MCF 10A (cell line): ENCODE results near the gene SUGP2. TPM values are rescaled to one million over a fixed set of nuclear protein-coding genes. Genes with fewer than 3 reads are reported as not detected.

Experiments used
- BruUV-seq: library from RNA; stranded (reverse); fragments of 400-500 nt; replicated peaks from 2 replicates; lab custom pipeline; 2021; lab: Mats Ljungman, UMichigan
- CTCF ChIA-PET: fragments of 300-600 bp; sonication (Branson Sonifier 250); formaldehyde crosslinking; extraction: SDS; loops from one replicate; lab custom pipeline; 2021; ENCODE audit warnings: antibody characterized with exemption, inconsistent platforms; lab: Yijun Ruan, JAX
- POLR2A ChIA-PET: fragments of 300-600, 350-650 bp; sonication (Branson Sonifier 250); formaldehyde crosslinking; extraction: SDS; loops from one replicate; lab custom pipeline; 2020; ENCODE audit warnings: antibody characterized with exemption, inconsistent platforms; lab: Yijun Ruan, JAX
- DNase-seq: peaks from one replicate; pipeline ENCODE4 v3.0.0-alpha.2; 2018; ENCODE audit not compliant: unreplicated experiment
- H3K27ac Mint-ChIP-seq: one replicate; pipeline ENCODE4 v1.8.0; 2022; ENCODE audit warnings: mild to moderate bottlenecking, low read depth, mixed read lengths; ENCODE audit not compliant: unreplicated experiment
- H3K27me3 Mint-ChIP-seq: one replicate; pipeline ENCODE4 v1.8.0; 2022; ENCODE audit warnings: mixed read lengths; ENCODE audit not compliant: insufficient read depth, unreplicated experiment
- H3K36me3 Mint-ChIP-seq: one replicate; pipeline ENCODE4 v1.8.0; 2022; ENCODE audit warnings: mild to moderate bottlenecking, moderate library complexity, mixed read lengths; ENCODE audit not compliant: insufficient read depth, unreplicated experiment
- H3K4me1 Mint-ChIP-seq: one replicate; pipeline ENCODE4 v1.8.0; 2022; ENCODE audit warnings: mixed read lengths; ENCODE audit not compliant: insufficient read depth, unreplicated experiment
- H3K4me3 Mint-ChIP-seq: one replicate; pipeline ENCODE4 v1.8.0; 2022; ENCODE audit warnings: mild to moderate bottlenecking, moderate library complexity, mixed read lengths; ENCODE audit not compliant: unreplicated experiment
- H3K9me3 Mint-ChIP-seq: one replicate; pipeline ENCODE4 v1.8.0; 2022; ENCODE audit warnings: mixed read lengths; ENCODE audit not compliant: unreplicated experiment
- intact Hi-C: fragments of 100-400 bp; cut with micrococcal nuclease; formaldehyde crosslinking; loops from 2 replicates; pipeline ENCODE4 v1.14.1; 2022
- total RNA-seq: library from RNA; stranded (reverse); gene quantifications from 2 replicates; pipeline ENCODE4 v1.2.3, GENCODE V29; 2022
- TF ChIP-seq, protein P1 (sequence below): fragments of 200-600 bp; IDR thresholded peaks from one replicate; pipeline ENCODE4 v1.8.0; 2022; ENCODE audit warnings: antibody characterized with exemption, mild to moderate bottlenecking; ENCODE audit not compliant: unreplicated experiment

SUGP2 gene
- total RNA-seq, 1 experiment from 2014 or later = 69.1 TPM

GRCh38 chr19:19067276-19068072 is 34.2 kb upstream of the SUGP2 start:
- Mint-ChIP-seq H3K27me3 (no peaks in the 10 kb centered on the region), H3K4me3 (no peak overlapping the region), H3K36me3 (peaks cover 7% of the 10 kb centered on the region), H3K27ac (no peak overlapping the region), H3K4me1 (peaks cover 13% of the 10 kb centered on the region), H3K9me3 (no peaks in the 10 kb centered on the region)
- POLR2A ChIA-PET = interaction anchor here (1.1 to 1.6 kb wide), 3 partner anchors 10 to 22 kb away, joined by 3 to 4 read pairs (median 4); no protein-coding TSS in a partner anchor
- CTCF ChIA-PET = interaction anchor here (0.6 to 1.9 kb wide), 3 partner anchors 13 to 30 kb away, joined by 3 to 15 read pairs (median 4); no protein-coding TSS in a partner anchor
- intact Hi-C loops = no loop called here
- DNase-seq = no peak
- BruUV-seq = no TSS peak
- TF ChIP-seq, protein P1, sequence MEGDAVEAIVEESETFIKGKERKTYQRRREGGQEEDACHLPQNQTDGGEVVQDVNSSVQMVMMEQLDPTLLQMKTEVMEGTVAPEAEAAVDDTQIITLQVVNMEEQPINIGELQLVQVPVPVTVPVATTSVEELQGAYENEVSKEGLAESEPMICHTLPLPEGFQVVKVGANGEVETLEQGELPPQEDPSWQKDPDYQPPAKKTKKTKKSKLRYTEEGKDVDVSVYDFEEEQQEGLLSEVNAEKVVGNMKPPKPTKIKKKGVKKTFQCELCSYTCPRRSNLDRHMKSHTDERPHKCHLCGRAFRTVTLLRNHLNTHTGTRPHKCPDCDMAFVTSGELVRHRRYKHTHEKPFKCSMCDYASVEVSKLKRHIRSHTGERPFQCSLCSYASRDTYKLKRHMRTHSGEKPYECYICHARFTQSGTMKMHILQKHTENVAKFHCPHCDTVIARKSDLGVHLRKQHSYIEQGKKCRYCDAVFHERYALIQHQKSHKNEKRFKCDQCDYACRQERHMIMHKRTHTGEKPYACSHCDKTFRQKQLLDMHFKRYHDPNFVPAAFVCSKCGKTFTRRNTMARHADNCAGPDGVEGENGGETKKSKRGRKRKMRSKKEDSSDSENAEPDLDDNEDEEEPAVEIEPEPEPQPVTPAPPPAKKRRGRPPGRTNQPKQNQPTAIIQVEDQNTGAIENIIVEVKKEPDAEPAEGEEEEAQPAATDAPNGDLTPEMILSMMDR = no peak

GRCh38 chr19:19064811-19065745 is 31.8 kb upstream of the SUGP2 start:
- POLR2A ChIA-PET = interaction anchor here (0.5 to 1.0 kb wide), 4 partner anchors 75 to 846 kb away, joined by 3 to 4 read pairs (median 3); no protein-coding TSS in a partner anchor
- no peaks in the 10 kb centered on the region for H3K27me3 Mint-ChIP-seq

DNA sequence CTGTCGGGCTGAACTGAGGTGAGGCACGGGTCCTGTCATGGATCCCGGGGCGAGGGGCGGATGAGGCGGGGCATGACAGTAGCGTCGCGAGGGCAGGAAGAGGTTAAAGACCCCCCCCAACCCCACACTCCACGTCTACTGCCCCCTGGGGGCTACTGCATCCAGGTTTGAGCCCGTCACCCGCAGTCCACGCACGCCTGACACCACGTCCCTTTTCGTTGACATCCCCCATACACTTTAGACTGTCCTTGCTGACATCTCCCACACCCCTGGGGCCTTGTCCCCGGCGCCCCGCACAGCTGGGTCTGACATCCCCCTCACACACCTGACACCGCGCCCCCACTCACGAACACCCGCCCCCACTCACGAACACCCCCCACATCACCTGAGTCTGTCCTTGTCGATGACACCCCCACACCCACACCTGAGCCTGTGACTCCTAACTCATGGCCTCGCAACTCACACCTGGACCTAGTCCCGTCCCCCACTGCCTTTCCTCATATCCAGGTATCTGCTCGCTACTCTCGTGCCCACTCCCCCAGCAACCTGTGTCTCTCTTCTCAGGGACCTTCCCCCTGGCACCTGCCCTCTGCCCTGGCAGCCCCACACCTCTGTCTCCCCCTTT is 30.9 kb upstream of the SUGP2 start:
- CTCF ChIA-PET = interaction anchor here (0.6 to 1.5 kb wide), 3 partner anchors 11 to 127 kb away, joined by 3 to 4 read pairs (median 4); no protein-coding TSS in a partner anchor
- TF ChIP-seq, protein P1 = no peak
- peaks cover 11% of the 10 kb centered on the region for H3K36me3 Mint-ChIP-seq
- H3K4me3 Mint-ChIP-seq = peak overlapping the region; percentile 83
- POLR2A ChIA-PET = interaction anchor here (0.5 to 1.6 kb wide), 8 partner anchors 11 to 847 kb away, joined by 3 to 7 read pairs (median 3); no protein-coding TSS in a partner anchor
- BruUV-seq = no TSS peak
- peak overlapping the region; percentile 5 for H3K27ac Mint-ChIP-seq
- H3K9me3 Mint-ChIP-seq = no peaks in the 10 kb centered on the region
- intact Hi-C loops = loop anchor here (5.0 kb wide), 1 partner anchor 73 kb away; the partner anchor contains the start of gene TMEM161A
- peaks cover 15% of the 10 kb centered on the region for H3K4me1 Mint-ChIP-seq
- H3K27me3 Mint-ChIP-seq = no peaks in the 10 kb centered on the region
- DNase-seq = no peak

More at GRCh38 chr19:19064811-19065745, 31.8 kb upstream of the SUGP2 start:
- no peaks in the 10 kb centered on the region for H3K9me3 Mint-ChIP-seq
- H3K27ac Mint-ChIP-seq = no peak overlapping the region
- H3K36me3 Mint-ChIP-seq = peaks cover 2% of the 10 kb centered on the region
- DNase-seq = no peak
- intact Hi-C loops = loop anchor here (5.0 kb wide), 1 partner anchor 72 kb away; the partner anchor contains the start of gene TMEM161A
- peaks cover 15% of the 10 kb centered on the region for H3K4me1 Mint-ChIP-seq
- TF ChIP-seq, protein P1 = no peak
- BruUV-seq = no TSS peak
- CTCF ChIA-PET = interaction anchor here (0.6 to 0.7 kb wide), 4 partner anchors 18 to 128 kb away, joined by 3 to 4 read pairs (median 4); no protein-coding TSS in a partner anchor
- H3K4me3 Mint-ChIP-seq = peak overlapping the region; percentile 83
